ENCODE measurements around the gene ECM2.

ECM2 gene

GRCh38 chr9:92500725-92501124 is 35.1 kb downstream of the ECM2 start:
- DNase-seq (ENCODE audit: low read depth in 2 of 2) = no peak

- DNase-seq (ENCODE audit: low read depth in 2 of 2) = no peak
Observed at GRCh38 chr9:92499701-92500100, 36.1 kb downstream of the ECM2 start.

- DNase-seq (ENCODE audit: low read depth in 2 of 2) = no peak
Observed at GRCh38 chr9:92496396-92497176, 39.2 kb downstream of the ECM2 start.

GRCh38 chr9:92494856-92495255 is 40.9 kb downstream of the ECM2 start:
- no peak for DNase-seq (ENCODE audit: low read depth in 2 of 2)

GRCh38 chr9:92493749-92494387 is 41.9 kb downstream of the ECM2 start:
- no peak for DNase-seq (ENCODE audit: low read depth in 2 of 2)

GRCh38 chr9:92492781-92493401 is 42.9 kb downstream of the ECM2 start:
- no peak for DNase-seq (ENCODE audit: low read depth in 2 of 2)

GRCh38 chr9:92488681-92489550 is 46.9 kb downstream of the ECM2 start:
- DNase-seq (ENCODE audit: low read depth in 2 of 2) = no peak

- no peak for DNase-seq (ENCODE audit: low read depth in 2 of 2)
Observed at GRCh38 chr9:92486371-92486770, 49.4 kb downstream of the ECM2 start.

GRCh38 chr9:92484563-92484962 is 51.2 kb downstream of the ECM2 start:
- DNase-seq (ENCODE audit: low read depth in 2 of 2) = no peak

- DNase-seq (ENCODE audit: low read depth in 2 of 2) = no peak
Observed at GRCh38 chr9:92483627-92484545, 51.9 kb downstream of the ECM2 start.

- no peak for DNase-seq (ENCODE audit: low read depth in 2 of 2)
Observed at GRCh38 chr9:92482805-92483204, 53.0 kb downstream of the ECM2 start.

- no peak for DNase-seq (ENCODE audit: low read depth in 2 of 2)
Observed at GRCh38 chr9:92482329-92482728, 53.5 kb downstream of the ECM2 start, which contains the start of gene ASPN. ASPN (minus strand) TSS chr9:92482506.

- no peak for DNase-seq (ENCODE audit: low read depth in 2 of 2)
Observed at GRCh38 chr9:92480986-92481633, 54.7 kb downstream of the ECM2 start.

GRCh38 chr9:92480291-92480771 is 55.5 kb downstream of the ECM2 start:
- no peak for DNase-seq (ENCODE audit: low read depth in 2 of 2)

- no peak for DNase-seq (ENCODE audit: low read depth in 2 of 2)
Observed at GRCh38 chr9:92479346-92479745, 56.4 kb downstream of the ECM2 start.

- no peak for DNase-seq (ENCODE audit: low read depth in 2 of 2)
Observed at GRCh38 chr9:92478783-92479182, 57.0 kb downstream of the ECM2 start.

- DNase-seq (ENCODE audit: low read depth in 2 of 2) = no peak
Observed at GRCh38 chr9:92476962-92477361, 58.8 kb downstream of the ECM2 start.

- DNase-seq (ENCODE audit: low read depth in 2 of 2) = no peak
Observed at GRCh38 chr9:92474587-92474986, 61.2 kb downstream of the ECM2 start.

- DNase-seq (ENCODE audit: low read depth in 2 of 2) = no peak
Observed at GRCh38 chr9:92468206-92468605, 67.6 kb downstream of the ECM2 start.

GRCh38 chr9:92467511-92467910 is 68.3 kb downstream of the ECM2 start:
- no peak for DNase-seq (ENCODE audit: low read depth in 2 of 2)
